HepG2 (cell line): ENCODE results near the gene UBXN2A. TPM values are rescaled to one million over a fixed set of nuclear protein-coding genes. Genes with fewer than 3 reads are reported as not detected.
A peak's percentile ranks its signal among the peaks of the same experiment; 100 is the strongest.

Experiments used
- ARHGAP35 ChIP-seq: sonication (generic); formaldehyde crosslinking; IDR thresholded peaks from 2 replicates; pipeline ENCODE4 v1.9.0; 2022; ENCODE audit warnings: mild to moderate bottlenecking, inconsistent platforms, moderate library complexity, missing genetic modification reagents, borderline replicate concordance
- BRCA1 ChIP-seq: sonication (generic); formaldehyde crosslinking; IDR thresholded peaks from 2 replicates; pipeline ENCODE4 v1.4.0; 2020; ENCODE audit warnings: missing genetic modification reagents
- JDP2 ChIP-seq: sonication (generic); formaldehyde crosslinking; IDR thresholded peaks from 2 replicates; pipeline ENCODE4 v1.8.1; 2022; ENCODE audit warnings: missing genetic modification reagents, borderline replicate concordance
- MLLT10 ChIP-seq: sonication (generic); formaldehyde crosslinking; IDR thresholded peaks from 2 replicates; pipeline ENCODE4 v1.4.0; 2020; ENCODE audit warnings: missing genetic modification reagents
- SMC3 ChIP-seq: IDR thresholded peaks from 2 replicates; pipeline ENCODE4 v1.6.1; 2011; ENCODE audit warnings: low read length, improper control_type of control experiment
- STAT6 ChIP-seq: sonication (generic); formaldehyde crosslinking; IDR thresholded peaks from 2 replicates; pipeline ENCODE4 v1.4.0; 2020; ENCODE audit warnings: missing genetic modification reagents, mild to moderate bottlenecking, borderline replicate concordance
- ZBTB7A ChIP-seq: sonication (generic); formaldehyde crosslinking; IDR thresholded peaks from 2 replicates; pipeline ENCODE4 v1.8.0; 2022; ENCODE audit warnings: mild to moderate bottlenecking, missing genetic modification reagents
- ZHX1 ChIP-seq: sonication (generic); formaldehyde crosslinking; IDR thresholded peaks from 2 replicates; pipeline ENCODE4 v1.8.1; 2022; ENCODE audit warnings: low read depth, mild to moderate bottlenecking, missing genetic modification reagents
- ZNF234 ChIP-seq: sonication (generic); formaldehyde crosslinking; conservative IDR thresholded peaks from 2 replicates; pipeline ENCODE4 v1.5.1; 2020; ENCODE audit warnings: mild to moderate bottlenecking, missing genetic modification reagents
- ZNF317 ChIP-seq: sonication (generic); formaldehyde crosslinking; IDR thresholded peaks from 2 replicates; pipeline ENCODE4 v1.5.0; 2020; ENCODE audit warnings: mild to moderate bottlenecking, missing genetic modification reagents
- polyA plus RNA-seq, 8 experiments: library from polyadenylated mRNA; depleted of rRNA in 3 of 8; stranded (reverse) in 7 of 8; unstranded in 1 of 8; fragments of >200 nt; fragmentation: Illumina TruSeq in 4 of 8; extraction: Trizol in 4 of 8; gene quantifications; 2 replicates each; pipeline versions ENCODE4 v1.2.1 to v1.2.3, GENCODE V29; 2011 to 2016; ENCODE audit warnings: low read depth in 4 of 8, missing spikeins in 1 of 8, mixed read lengths in 1 of 8; ENCODE audit not compliant: insufficient read depth in 1 of 8
- total RNA-seq, 5 experiments: library from RNA; depleted of rRNA; stranded (reverse); fragments of >200 nt; fragmentation: Illumina TruSeq; extraction: Trizol; gene quantifications; 2 replicates each; pipeline ENCODE4 v1.2.3, GENCODE V29; 2016; ENCODE audit warnings: low read depth in 1 of 5
- TF ChIP-seq, protein P1 (sequence below): sonication (generic); formaldehyde crosslinking; IDR thresholded peaks from one replicate; pipeline ENCODE4 v1.5.1; 2020; ENCODE audit warnings: mild to moderate bottlenecking, missing genetic modification reagents; ENCODE audit errors: not compliant biosample characterization

UBXN2A gene
- total and polyA plus RNA-seq, 2 of the 13 experiments (the other 11 are each of a cell fraction or from before 2014, with no cell fraction given) = 8.3 to 20.9 TPM

GRCh38 chr2:23940718-23941620 is 706 bp downstream of the UBXN2A start (continued):
- TF ChIP-seq, protein P1, sequence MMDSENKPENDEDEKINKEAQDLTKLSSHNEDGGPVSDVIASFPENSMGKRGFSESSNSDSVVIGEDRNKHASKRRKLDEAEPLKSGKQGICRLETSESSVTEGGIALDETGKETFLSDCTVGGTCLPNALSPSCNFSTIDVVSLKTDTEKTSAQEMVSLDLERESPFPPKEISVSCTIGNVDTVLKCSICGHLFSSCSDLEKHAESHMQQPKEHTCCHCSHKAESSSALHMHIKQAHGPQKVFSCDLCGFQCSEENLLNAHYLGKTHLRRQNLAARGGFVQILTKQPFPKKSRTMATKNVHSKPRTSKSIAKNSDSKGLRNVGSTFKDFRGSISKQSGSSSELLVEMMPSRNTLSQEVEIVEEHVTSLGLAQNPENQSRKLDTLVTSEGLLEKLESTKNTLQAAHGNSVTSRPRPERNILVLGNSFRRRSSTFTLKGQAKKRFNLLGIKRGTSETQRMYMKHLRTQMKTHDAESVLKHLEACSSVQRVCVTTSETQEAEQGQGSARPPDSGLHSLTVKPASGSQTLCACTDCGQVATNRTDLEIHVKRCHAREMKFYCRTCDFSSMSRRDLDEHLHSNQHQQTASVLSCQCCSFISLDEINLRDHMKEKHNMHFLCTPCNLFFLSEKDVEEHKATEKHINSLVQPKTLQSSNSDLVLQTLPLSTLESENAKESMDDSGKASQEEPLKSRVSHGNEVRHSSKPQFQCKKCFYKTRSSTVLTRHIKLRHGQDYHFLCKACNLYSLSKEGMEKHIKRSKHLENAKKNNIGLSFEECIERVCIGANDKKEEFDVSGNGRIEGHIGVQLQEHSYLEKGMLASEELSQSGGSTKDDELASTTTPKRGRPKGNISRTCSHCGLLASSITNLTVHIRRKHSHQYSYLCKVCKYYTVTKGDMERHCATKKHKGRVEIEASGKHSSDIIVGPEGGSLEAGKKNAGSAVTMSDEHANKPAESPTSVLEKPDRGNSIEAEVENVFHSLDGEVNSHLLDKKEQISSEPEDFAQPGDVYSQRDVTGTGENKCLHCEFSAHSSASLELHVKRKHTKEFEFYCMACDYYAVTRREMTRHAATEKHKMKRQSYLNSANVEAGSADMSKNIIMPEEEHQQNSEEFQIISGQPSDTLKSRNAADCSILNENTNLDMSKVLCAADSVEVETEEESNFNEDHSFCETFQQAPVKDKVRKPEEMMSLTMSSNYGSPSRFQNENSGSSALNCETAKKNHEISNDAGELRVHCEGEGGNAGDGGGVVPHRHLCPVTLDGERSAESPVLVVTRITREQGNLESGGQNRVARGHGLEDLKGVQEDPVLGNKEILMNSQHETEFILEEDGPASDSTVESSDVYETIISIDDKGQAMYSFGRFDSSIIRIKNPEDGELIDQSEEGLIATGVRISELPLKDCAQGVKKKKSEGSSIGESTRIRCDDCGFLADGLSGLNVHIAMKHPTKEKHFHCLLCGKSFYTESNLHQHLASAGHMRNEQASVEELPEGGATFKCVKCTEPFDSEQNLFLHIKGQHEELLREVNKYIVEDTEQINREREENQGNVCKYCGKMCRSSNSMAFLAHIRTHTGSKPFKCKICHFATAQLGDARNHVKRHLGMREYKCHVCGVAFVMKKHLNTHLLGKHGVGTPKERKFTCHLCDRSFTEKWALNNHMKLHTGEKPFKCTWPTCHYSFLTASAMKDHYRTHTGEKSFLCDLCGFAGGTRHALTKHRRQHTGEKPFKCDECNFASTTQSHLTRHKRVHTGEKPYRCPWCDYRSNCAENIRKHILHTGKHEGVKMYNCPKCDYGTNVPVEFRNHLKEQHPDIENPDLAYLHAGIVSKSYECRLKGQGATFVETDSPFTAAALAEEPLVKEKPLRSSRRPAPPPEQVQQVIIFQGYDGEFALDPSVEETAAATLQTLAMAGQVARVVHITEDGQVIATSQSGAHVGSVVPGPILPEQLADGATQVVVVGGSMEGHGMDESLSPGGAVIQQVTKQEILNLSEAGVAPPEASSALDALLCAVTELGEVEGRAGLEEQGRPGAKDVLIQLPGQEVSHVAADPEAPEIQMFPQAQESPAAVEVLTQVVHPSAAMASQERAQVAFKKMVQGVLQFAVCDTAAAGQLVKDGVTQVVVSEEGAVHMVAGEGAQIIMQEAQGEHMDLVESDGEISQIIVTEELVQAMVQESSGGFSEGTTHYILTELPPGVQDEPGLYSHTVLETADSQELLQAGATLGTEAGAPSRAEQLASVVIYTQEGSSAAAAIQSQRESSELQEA = no peak
- TF ChIP-seq SMC3 (no peak), ZNF234 (CRISPR knock-in tag) (no peak), ARHGAP35 (CRISPR knock-in tag) (0 out of 2 replicates have a peak, but pooled peaks have one; percentile 14), JDP2 (CRISPR knock-in tag) (no peak), STAT6 (0 out of 2 replicates have a peak, but pooled peaks have one; percentile 58), MLLT10 (CRISPR knock-in tag) (no peak), BRCA1 (CRISPR knock-in tag) (no peak), ZHX1 (CRISPR knock-in tag) (0 out of 2 replicates have a peak, but pooled peaks have one; percentile 38), ZNF317 (CRISPR knock-in tag) (0 out of 2 replicates have a peak, but pooled peaks have one; percentile 64), ZBTB7A (CRISPR knock-in tag) (peak; percentile 88)
